K562 treated with DMSO at 1 percent for 24 hours (cell line): Measurements from ENCODE around the gene ACLY. TPM values are rescaled to one million over a fixed set of nuclear protein-coding genes. Genes with fewer than 3 reads are reported as not detected.

ENCODE experiments used
- total RNA-seq: library from RNA; unstranded; fragments of 300-600 nt; gene quantifications from 2 replicates; pipeline ENCODE4 v1.2.3, GENCODE V29; 2022; ENCODE audit warnings: low read depth; ENCODE audit not compliant: insufficient read depth

ACLY gene
- 124 and 134 TPM in 2 replicates for total RNA-seq

DNA sequence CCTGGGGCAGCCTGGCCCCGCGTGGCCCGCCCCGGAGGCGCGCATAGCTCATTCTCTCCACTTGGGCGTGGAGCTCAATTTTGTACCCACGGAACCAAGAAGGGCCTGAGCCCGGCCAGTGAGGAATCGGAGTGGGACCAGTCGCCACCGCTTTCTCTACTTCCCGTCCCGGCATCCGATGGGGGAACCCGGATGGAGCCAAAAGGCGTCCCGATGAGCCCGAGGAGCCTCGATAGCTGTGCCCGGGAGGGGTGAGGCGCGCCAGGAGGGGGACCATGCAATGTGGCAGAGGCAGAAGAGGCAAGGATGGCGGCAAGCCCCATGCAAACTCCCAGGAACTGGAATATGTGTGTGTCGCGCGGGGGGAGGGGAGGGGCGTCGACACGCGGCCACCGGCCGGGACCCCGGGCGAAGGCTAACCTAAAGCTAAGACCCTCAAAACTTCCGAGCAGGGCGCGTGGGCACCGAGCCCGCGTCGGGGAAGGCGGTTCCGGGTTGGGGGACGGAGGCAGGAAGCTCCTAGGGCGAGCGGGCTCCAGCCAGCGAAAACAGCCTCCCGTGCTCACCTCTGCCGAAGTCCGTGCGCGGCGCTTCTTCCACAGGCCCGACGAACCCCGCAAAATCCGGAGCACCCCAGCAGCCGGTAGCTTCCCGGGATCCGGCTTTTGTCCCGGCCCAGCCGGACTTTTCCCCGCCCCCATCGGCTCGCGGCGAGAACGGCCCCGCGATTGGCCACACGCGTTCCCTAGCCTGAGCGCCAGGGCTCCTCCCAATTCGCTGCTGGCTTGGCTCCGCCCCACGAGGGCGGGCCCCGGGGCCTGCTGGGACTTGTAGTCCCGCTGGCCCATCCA is at the start of gene ACLY:
Gene ACLY, minus strand, starts transcription at position 638 of the 851 bp plus-strand sequence. CDS start 5,078 bp downstream, outside the sequence.

GRCh38 chr17:41966463-41967140 is 47.9 kb upstream of the ACLY start, which contains the start of gene CNP:
Gene CNP, plus strand, starts transcription at chr17:41966795. Its CDS starts 90 bp downstream, at chr17:41966885.

DNA sequence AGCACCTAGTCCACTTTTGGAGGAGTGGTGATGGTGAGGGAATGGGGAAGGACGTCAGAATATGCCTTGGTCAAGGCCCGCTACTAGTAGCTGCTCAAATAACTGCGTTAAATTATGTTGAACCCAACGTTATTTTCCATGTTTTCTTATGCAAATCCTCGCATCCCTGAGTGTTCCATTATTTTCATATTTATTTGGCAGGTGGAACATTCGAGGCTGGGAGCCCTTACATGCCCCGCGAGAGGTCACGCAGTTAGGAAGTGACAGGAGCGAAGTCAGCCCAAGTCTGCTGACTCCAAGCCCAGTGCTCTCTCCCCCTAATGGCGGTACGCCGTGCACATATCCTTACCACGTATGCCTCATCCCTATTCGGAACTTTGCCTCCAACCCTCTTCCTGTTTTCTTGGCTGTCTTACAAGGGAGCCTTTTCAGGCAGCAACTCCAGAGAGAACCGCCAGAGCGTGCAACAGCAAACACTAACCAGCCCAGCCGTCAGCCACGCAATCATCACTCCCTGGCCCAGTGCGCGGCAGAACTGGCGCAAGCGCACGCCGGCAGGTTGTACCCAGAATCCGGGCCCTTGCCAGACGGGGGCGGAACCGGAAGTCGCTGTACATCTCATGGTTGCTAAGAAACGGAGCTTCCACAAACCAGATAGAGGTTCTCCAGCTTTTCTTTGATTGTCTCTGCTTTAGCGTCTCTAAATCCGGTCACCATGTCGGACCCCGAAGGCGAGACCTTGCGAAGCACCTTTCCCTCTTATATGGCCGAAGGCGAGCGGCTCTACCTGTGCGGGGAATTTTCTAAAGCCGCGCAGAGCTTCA is 11.5 kb upstream of the ACLY start, which contains the start of gene ODAD4:
Gene ODAD4, plus strand, starts transcription at position 609 of the 824 bp plus-strand sequence. Its CDS starts 107 bp downstream, at position 716.

GRCh38 chr17:41864836-41865595 is 53.7 kb downstream of the ACLY start, which contains the start of gene KLHL11:
Gene KLHL11, minus strand, starts transcription at chr17:41865423. Its CDS starts 53 bp downstream, at chr17:41865370.

GRCh38 chr17:41837761-41838538 is 80.8 kb downstream of the ACLY start, which contains the start of gene KLHL10:
Gene KLHL10, plus strand, starts transcription at chr17:41837825. Its CDS starts 108 bp downstream, at chr17:41837933.

GRCh38 chr17:41835800-41836549 is 82.8 kb downstream of the ACLY start, which contains the start of gene NT5C3B:
Gene NT5C3B, minus strand, starts transcription at chr17:41836232. Its CDS starts 39 bp downstream, at chr17:41836193.

Other genes starting within 250 kb of the ACLY start
- 1,198 and 1,276 TPM in 2 replicates for gene EIF1, start 230.1 kb downstream of the ACLY start, total RNA-seq
- gene GAST, start 206.6 kb downstream of the ACLY start, total RNA-seq = not detected in 2 replicates
- 0.08 TPM in 1 of 2 replicates, not detected in the other for gene HAP1, start 184.3 kb downstream of the ACLY start, total RNA-seq
- 260 and 263 TPM in 2 replicates for gene JUP, start 132.2 kb downstream of the ACLY start, total RNA-seq
- gene P3H4, start 107.0 kb downstream of the ACLY start, total RNA-seq = 2.8 and 3.5 TPM in 2 replicates
- gene FKBP10, start 105.9 kb downstream of the ACLY start, total RNA-seq = 0.85 and 1.2 TPM in 2 replicates
- 95.4 and 97.3 TPM in 2 replicates for gene NT5C3B, start 82.7 kb downstream of the ACLY start, total RNA-seq
- not detected in 2 replicates for gene KLHL10, start 81.1 kb downstream of the ACLY start, total RNA-seq
- 5.4 and 5.8 TPM in 2 replicates for gene KLHL11, start 53.5 kb downstream of the ACLY start, total RNA-seq
- 1.6 and 1.7 TPM in 2 replicates for gene ODAD4, start 11.7 kb upstream of the ACLY start, total RNA-seq
- 47.2 and 50.6 TPM in 2 replicates for gene CNP, start 47.8 kb upstream of the ACLY start, total RNA-seq
- gene DNAJC7, start 98.5 kb upstream of the ACLY start, total RNA-seq = 74.4 and 76.9 TPM in 2 replicates
- gene NKIRAS2, start 101.1 kb upstream of the ACLY start, total RNA-seq = 118 TPM in 2 replicates
- 1.6 and 2.7 TPM in 2 replicates for gene C17orf113, start 131.7 kb upstream of the ACLY start, total RNA-seq
- gene ZNF385C, start 179.5 kb upstream of the ACLY start, total RNA-seq = 1.1 and 1.4 TPM in 2 replicates
- gene DHX58, start 193.8 kb upstream of the ACLY start, total RNA-seq = 6.9 and 12.6 TPM in 2 replicates
- 25.5 and 30.0 TPM in 2 replicates for gene KAT2A, start 202.4 kb upstream of the ACLY start, total RNA-seq
- 0.23 and 0.79 TPM in 2 replicates for gene HSPB9, start 203.9 kb upstream of the ACLY start, total RNA-seq
- gene RAB5C, start 236.0 kb upstream of the ACLY start, total RNA-seq = 167 and 173 TPM in 2 replicates